Natural killer cell treated with Interleukin-12 subunit alpha and Interleukin-12 subunit beta and Interleukin-15 and Interleukin-18, amount 100 ng/mL, for 72 hours (primary cell): ENCODE data around the gene DQX1. TPM values are rescaled to one million over a fixed set of nuclear protein-coding genes. Genes with fewer than 3 reads are reported as not detected.
A peak's percentile ranks its signal among the peaks of the same experiment; 100 is the strongest.
"Not testable (repeated sequence)": the region's sequence is repeated elsewhere in the genome, so short reads cannot be mapped to it uniquely, and the experiment has no call there.

ENCODE experiments used
- ATAC-seq, 2 donors: fragments of 150-1000 bp; cut with Tn5 transposase in 1 of 2; sonication (Bioruptor Pico), chemical (Tn5 transposase) in 1 of 2; 2 replicates each; pipeline ENCODE4 v1.10.0; 2021
- DNase-seq: peaks from one replicate; pipeline ENCODE4 v3.0.0; 2022; ENCODE audit warnings: low spot score
- H3K27ac Mint-ChIP-seq, 2 donors: 1 replicate in 1 of 2; 2 replicates in 1 of 2; pipeline ENCODE4 v1.8.0; 2022; ENCODE audit warnings: mixed read lengths in 2 of 2, mild to moderate bottlenecking in 1 of 2, moderate library complexity in 1 of 2
- H3K27me3 Mint-ChIP-seq, 2 donors: 1 replicate in 1 of 2; 2 replicates in 1 of 2; pipeline ENCODE4 v1.8.0; 2022; ENCODE audit warnings: mixed read lengths in 2 of 2
- H3K36me3 Mint-ChIP-seq: one replicate; pipeline ENCODE4 v1.8.0; 2022; ENCODE audit warnings: mixed read lengths
- H3K4me1 Mint-ChIP-seq, 2 donors: 1 replicate in 1 of 2; 2 replicates in 1 of 2; pipeline ENCODE4 v1.8.0; 2022; ENCODE audit warnings: low read depth in 2 of 2, mixed read lengths in 2 of 2, mild to moderate bottlenecking in 1 of 2
- H3K4me3 Mint-ChIP-seq: one replicate; pipeline ENCODE4 v1.8.0; 2022; ENCODE audit warnings: mixed read lengths
- H3K9me3 Mint-ChIP-seq: 2 replicates; pipeline ENCODE4 v1.8.0; 2022; ENCODE audit warnings: mixed read lengths
- total RNA-seq, 2 donors: library from RNA; stranded (reverse); gene quantifications; one replicate each; pipeline ENCODE4 v1.2.3, GENCODE V29; 2022

The DQX1 gene
- total RNA-seq, 2 donors from 2014 or later: 0.55 to 1.0 TPM

GRCh38 chr2:74495440-74495839, 30.6 kb downstream of the DQX1 start:
- Mint-ChIP-seq H3K27me3 (no peaks in the 10 kb centered on the region), H3K4me1 (peaks cover 13 to 20% of the 10 kb centered on the region in 2 donors), H3K4me3 (no peak overlapping the region), H3K9me3 (no peaks in the 10 kb centered on the region), H3K36me3 (peaks cover 18% of the 10 kb centered on the region), H3K27ac (no peak overlapping the region)
- ATAC-seq (no peak), DNase-seq (no peak)

- no peak for ATAC-seq
- Mint-ChIP-seq H3K36me3 (peaks cover 20% of the 10 kb centered on the region), H3K4me3 (no peak overlapping the region), H3K9me3 (no peaks in the 10 kb centered on the region), H3K27ac (peak overlapping the region in 1 of 2 donors; percentile 47), H3K27me3 (no peaks in the 10 kb centered on the region), H3K4me1 (peaks cover 13 to 17% of the 10 kb centered on the region in 2 donors)
- DNase-seq: no peak
Observed at GRCh38 chr2:74493546-74493945, 32.5 kb downstream of the DQX1 start.

- Mint-ChIP-seq H3K27me3 (no peaks in the 10 kb centered on the region), H3K9me3 (no peaks in the 10 kb centered on the region), H3K27ac (no peak overlapping the region), H3K36me3 (peaks cover 22% of the 10 kb centered on the region), H3K4me1 (peaks cover 6% of the 10 kb centered on the region in 2 donors), H3K4me3 (no peak overlapping the region)
- peak; percentile 44 for DNase-seq
- no peak for ATAC-seq
Observed at GRCh38 chr2:74491648-74492544, 34.1 kb downstream of the DQX1 start.

GRCh38 chr2:74489906-74490305, 36.1 kb downstream of the DQX1 start:
- ATAC-seq (no peak), DNase-seq (no peak)
- H3K27ac Mint-ChIP-seq: no peak overlapping the region
- no peak overlapping the region for H3K4me3 Mint-ChIP-seq
- no peaks in the 10 kb centered on the region for H3K9me3 Mint-ChIP-seq
- peaks cover 31% of the 10 kb centered on the region for H3K36me3 Mint-ChIP-seq
- H3K27me3 Mint-ChIP-seq: no peaks in the 10 kb centered on the region
- peaks cover 6 to 9% of the 10 kb centered on the region in 2 donors for H3K4me1 Mint-ChIP-seq

- Mint-ChIP-seq H3K4me3 (no peak overlapping the region), H3K27ac (no peak overlapping the region), H3K9me3 (no peaks in the 10 kb centered on the region), H3K27me3 (no peaks in the 10 kb centered on the region), H3K4me1 (peaks cover 6 to 9% of the 10 kb centered on the region in 2 donors), H3K36me3 (peaks cover 27% of the 10 kb centered on the region)
- ATAC-seq (no peak), DNase-seq (peak; percentile 35)
Observed at GRCh38 chr2:74488643-74489481, 37.2 kb downstream of the DQX1 start.

- ATAC-seq: no peak
- no peaks in the 10 kb centered on the region for H3K9me3 Mint-ChIP-seq
- peaks cover 15 to 16% of the 10 kb centered on the region in 2 donors for H3K4me1 Mint-ChIP-seq
- no peak for DNase-seq
- no peak overlapping the region for H3K27ac Mint-ChIP-seq
- no peak overlapping the region for H3K4me3 Mint-ChIP-seq
- no peaks in the 10 kb centered on the region for H3K27me3 Mint-ChIP-seq
- peaks cover 20% of the 10 kb centered on the region for H3K36me3 Mint-ChIP-seq
Observed at GRCh38 chr2:74486141-74486540, 39.9 kb downstream of the DQX1 start.

- peak overlapping the region; percentile 98 for H3K4me3 Mint-ChIP-seq
- peaks cover 21 to 27% of the 10 kb centered on the region in 2 donors for H3K4me1 Mint-ChIP-seq
- not testable (repeated sequence) for DNase-seq, H3K27me3 Mint-ChIP-seq, H3K9me3 Mint-ChIP-seq, ATAC-seq
- peak overlapping the region; percentile 90 to 93 for H3K27ac Mint-ChIP-seq
- H3K36me3 Mint-ChIP-seq: peaks cover 10% of the 10 kb centered on the region
Observed at GRCh38 chr2:74483675-74484164, 42.3 kb downstream of the DQX1 start.

- peak; percentile 95 for DNase-seq
- Mint-ChIP-seq H3K27me3 (no peaks in the 10 kb centered on the region), H3K36me3 (peaks cover 10% of the 10 kb centered on the region), H3K9me3 (no peaks in the 10 kb centered on the region), H3K4me3 (peak within 1 kb of the TSS; percentile 98), H3K4me1 (peaks cover 21 to 27% of the 10 kb centered on the region in 2 donors), H3K27ac (peak within 1 kb of the TSS; percentile 90 to 93)
- peak; percentile 96 to 97 for ATAC-seq
Observed at GRCh38 chr2:74482801-74483674, 43.0 kb downstream of the DQX1 start, which contains the start of the genes CCDC142 and TTC31. CCDC142 (minus strand) TSS chr2:74482998; CDS start chr2:74482837, 161 bp downstream. TTC31 (plus strand) TSS chr2:74483081; CDS start chr2:74483096, 15 bp downstream.

- Mint-ChIP-seq H3K4me1 (peaks cover 25 to 32% of the 10 kb centered on the region in 2 donors), H3K27me3 (no peaks in the 10 kb centered on the region), H3K36me3 (peaks cover 10% of the 10 kb centered on the region), H3K4me3 (peak overlapping the region; percentile 98), H3K27ac (peak overlapping the region; percentile 90 to 93), H3K9me3 (no peaks in the 10 kb centered on the region)
- peak; percentile 75 to 76 for ATAC-seq
- DNase-seq: peak; percentile 77
Observed at GRCh38 chr2:74481961-74482800, 43.9 kb downstream of the DQX1 start.

- H3K4me3 Mint-ChIP-seq: peak overlapping the region; percentile 98
- H3K27ac Mint-ChIP-seq: peak overlapping the region; percentile 58 to 90
- H3K9me3 Mint-ChIP-seq: no peaks in the 10 kb centered on the region
- DNase-seq (peak; percentile 44), ATAC-seq (no peak)
- H3K27me3 Mint-ChIP-seq: no peaks in the 10 kb centered on the region
- H3K4me1 Mint-ChIP-seq: peaks cover 25 to 37% of the 10 kb centered on the region in 2 donors
- H3K36me3 Mint-ChIP-seq: peaks cover 4% of the 10 kb centered on the region
Observed at GRCh38 chr2:74481431-74481830, 44.6 kb downstream of the DQX1 start.

- Mint-ChIP-seq H3K27me3 (no peaks in the 10 kb centered on the region), H3K4me3 (no peak overlapping the region), H3K9me3 (no peaks in the 10 kb centered on the region), H3K36me3 (peaks cover 13% of the 10 kb centered on the region), H3K27ac (peak overlapping the region in 1 of 2 donors; percentile 35), H3K4me1 (peaks cover 32 to 45% of the 10 kb centered on the region in 2 donors)
- no peak for ATAC-seq
- no peak for DNase-seq
Observed at GRCh38 chr2:74474899-74475298, 51.1 kb downstream of the DQX1 start.

GRCh38 chr2:74474481-74474880, 51.5 kb downstream of the DQX1 start:
- Mint-ChIP-seq H3K27me3 (no peaks in the 10 kb centered on the region), H3K4me3 (no peak overlapping the region), H3K4me1 (peaks cover 31 to 46% of the 10 kb centered on the region in 2 donors), H3K36me3 (peaks cover 13% of the 10 kb centered on the region), H3K9me3 (no peaks in the 10 kb centered on the region), H3K27ac (peak overlapping the region in 1 of 2 donors; percentile 35)
- DNase-seq: no peak
- ATAC-seq: no peak
